Neural progenitor cell (in vitro differentiated cells): Measurements from ENCODE around the gene SENP2. TPM values are rescaled to one million over a fixed set of nuclear protein-coding genes. Genes with fewer than 3 reads are reported as not detected.

Source experiments
- DNase-seq: peaks from one replicate; pipeline ENCODE4 v3.0.0-alpha.2; 2016; ENCODE audit warnings: low spot score
- H2AFZ ChIP-seq: fragments of 200-600 bp; sonication (generic); replicated peaks from 2 replicates; pipeline ENCODE4 v1.6.1; 2016; ENCODE audit warnings: antibody characterized with exemption
- H3F3A ChIP-seq: fragments of 200-600 bp; sonication (generic); 2 replicates; pipeline ENCODE4 v1.6.1; 2016; ENCODE audit warnings: antibody characterized with exemption, low read depth
- H3K27ac ChIP-seq: fragments of 200-600 bp; sonication (generic); 2 replicates; pipeline ENCODE4 v1.5.1; 2016; ENCODE audit warnings: mild to moderate bottlenecking
- H3K27me3 ChIP-seq: fragments of 200-600 bp; sonication (generic); 2 replicates; pipeline ENCODE4 v1.6.1; 2016; ENCODE audit warnings: mild to moderate bottlenecking, moderate library complexity
- H3K36me3 ChIP-seq: fragments of 200-600 bp; sonication (generic); 2 replicates; pipeline ENCODE4 v1.5.1; 2016
- H3K4me1 ChIP-seq: fragments of 200-600 bp; sonication (generic); 2 replicates; pipeline ENCODE4 v1.6.1; 2016; ENCODE audit warnings: mixed run types
- H3K4me2 ChIP-seq: fragments of 200-600 bp; sonication (generic); 2 replicates; pipeline ENCODE4 v1.6.1; 2016
- H3K4me3 ChIP-seq: fragments of 200-600 bp; sonication (generic); 2 replicates; pipeline ENCODE4 v1.5.1; 2016
- H3K79me2 ChIP-seq: fragments of 200-600 bp; sonication (generic); 2 replicates; pipeline ENCODE4 v1.6.1; 2016; ENCODE audit warnings: low read depth
- H3K9ac ChIP-seq: fragments of 200-600 bp; sonication (generic); 2 replicates; pipeline ENCODE4 v1.6.1; 2016
- H3K9me3 ChIP-seq: fragments of 200-600 bp; sonication (generic); 2 replicates; pipeline ENCODE4 v1.5.1; 2016; ENCODE audit warnings: low read depth
- H4K20me1 ChIP-seq: fragments of 200-600 bp; sonication (generic); 2 replicates; pipeline ENCODE4 v1.6.1; 2016; ENCODE audit warnings: low read depth
- H3K27ac Mint-ChIP-seq: 3 replicates; pipeline ENCODE4 v1.8.0; 2021; ENCODE audit warnings: mixed read lengths
- H3K27me3 Mint-ChIP-seq: 2 replicates; pipeline ENCODE4 v1.8.0; 2022; ENCODE audit warnings: low read depth, mild to moderate bottlenecking, inconsistent platforms, moderate library complexity, mixed read lengths; ENCODE audit not compliant: insufficient read depth
- H3K36me3 Mint-ChIP-seq: 3 replicates; pipeline ENCODE4 v1.8.0; 2021; ENCODE audit warnings: mixed read lengths
- H3K4me1 Mint-ChIP-seq: 3 replicates; pipeline ENCODE4 v1.8.0; 2021; ENCODE audit warnings: mixed read lengths
- H3K4me3 Mint-ChIP-seq: 3 replicates; pipeline ENCODE4 v1.8.0; 2021; ENCODE audit warnings: mild to moderate bottlenecking, moderate library complexity, mixed read lengths
- H3K9me3 Mint-ChIP-seq: 3 replicates; pipeline ENCODE4 v1.8.0; 2020; ENCODE audit warnings: mixed read lengths
- EZH2 ChIP-seq: fragments of 200-600 bp; sonication (generic); IDR thresholded peaks from 2 replicates; pipeline ENCODE4 v1.6.1; 2017; ENCODE audit warnings: antibody characterized with exemption, mild to moderate bottlenecking, moderate library complexity
- EZH2phosphoT487 ChIP-seq: fragments of 200-600 bp; sonication (generic); IDR thresholded peaks from 2 replicates; pipeline ENCODE4 v1.6.1; 2017; ENCODE audit warnings: antibody characterized with exemption
- small RNA-seq: library from RNA; depleted of rRNA; stranded (forward); fragments of <200 nt; gene quantifications from one replicate; pipeline ENCODE3, GENCODE V24; 2015
- total RNA-seq: library from RNA; depleted of rRNA; stranded (reverse); fragments of >200 nt; gene quantifications from 2 replicates; pipeline ENCODE4 v1.2.3, GENCODE V29; 2015; ENCODE audit warnings: low replicate concordance
- TF ChIP-seq, protein P1 (sequence below): fragments of 200-600 bp; sonication (generic); IDR thresholded peaks from 2 replicates; pipeline ENCODE4 v1.5.1; 2017; ENCODE audit warnings: antibody characterized with exemption, mild to moderate bottlenecking

Gene SENP2
- total RNA-seq, 1 donor from 2014 or later = 48.4 TPM

DNA sequence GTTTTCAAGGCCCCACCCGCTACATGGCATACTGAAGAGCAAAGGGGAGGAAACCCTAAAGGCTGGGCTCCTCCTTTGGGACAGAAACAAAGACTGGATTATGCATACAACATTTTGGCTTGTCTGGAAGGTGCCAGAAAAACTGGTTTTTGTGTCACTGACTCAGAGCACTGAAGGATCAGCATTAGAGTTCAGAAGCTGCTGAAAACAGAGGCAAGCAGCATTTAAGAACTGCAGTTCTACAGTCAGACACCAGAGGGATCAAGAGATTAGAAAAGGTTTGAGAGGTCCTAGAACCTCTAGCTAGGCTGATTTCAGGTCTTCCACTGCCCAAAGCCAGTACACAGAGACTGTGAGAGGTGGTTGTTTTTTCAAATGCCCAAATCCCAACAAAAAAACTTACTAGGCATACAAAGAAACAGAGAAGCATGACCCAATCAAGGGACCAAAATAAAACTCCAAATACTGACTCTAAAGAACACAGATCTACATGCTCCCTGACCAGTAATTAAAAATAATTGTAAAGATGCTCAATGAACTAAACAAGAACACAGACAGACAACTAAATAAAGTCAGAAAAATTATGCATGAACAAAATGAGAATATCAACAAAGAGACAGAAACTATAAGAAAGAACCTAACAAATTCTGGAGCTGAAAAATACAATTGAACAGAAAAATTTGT is 91.2 kb downstream of the SENP2 start:
- Histone ChIP-seq H3F3A (peaks cover 39% of the 10 kb centered on the region), H3K36me3 (peaks cover 22% of the 10 kb centered on the region), H3K27ac (no peak overlapping the region), H3K9me3 (no peaks in the 10 kb centered on the region), H3K27me3 (no peaks in the 10 kb centered on the region), H3K79me2 (peaks cover 69% of the 10 kb centered on the region), H3K4me1 (no peaks in the 10 kb centered on the region), H2AFZ (no peak overlapping the region), H3K9ac (no peak overlapping the region), H3K4me2 (no peak overlapping the region), H3K4me3 (no peak overlapping the region), H4K20me1 (peaks cover 27% of the 10 kb centered on the region)
- Mint-ChIP-seq H3K36me3 (peaks cover 69% of the 10 kb centered on the region), H3K9me3 (peaks cover 9% of the 10 kb centered on the region), H3K27ac (no peak overlapping the region), H3K27me3 (no peaks in the 10 kb centered on the region), H3K4me3 (no peak overlapping the region), H3K4me1 (no peaks in the 10 kb centered on the region)
- TF ChIP-seq, protein P1, sequence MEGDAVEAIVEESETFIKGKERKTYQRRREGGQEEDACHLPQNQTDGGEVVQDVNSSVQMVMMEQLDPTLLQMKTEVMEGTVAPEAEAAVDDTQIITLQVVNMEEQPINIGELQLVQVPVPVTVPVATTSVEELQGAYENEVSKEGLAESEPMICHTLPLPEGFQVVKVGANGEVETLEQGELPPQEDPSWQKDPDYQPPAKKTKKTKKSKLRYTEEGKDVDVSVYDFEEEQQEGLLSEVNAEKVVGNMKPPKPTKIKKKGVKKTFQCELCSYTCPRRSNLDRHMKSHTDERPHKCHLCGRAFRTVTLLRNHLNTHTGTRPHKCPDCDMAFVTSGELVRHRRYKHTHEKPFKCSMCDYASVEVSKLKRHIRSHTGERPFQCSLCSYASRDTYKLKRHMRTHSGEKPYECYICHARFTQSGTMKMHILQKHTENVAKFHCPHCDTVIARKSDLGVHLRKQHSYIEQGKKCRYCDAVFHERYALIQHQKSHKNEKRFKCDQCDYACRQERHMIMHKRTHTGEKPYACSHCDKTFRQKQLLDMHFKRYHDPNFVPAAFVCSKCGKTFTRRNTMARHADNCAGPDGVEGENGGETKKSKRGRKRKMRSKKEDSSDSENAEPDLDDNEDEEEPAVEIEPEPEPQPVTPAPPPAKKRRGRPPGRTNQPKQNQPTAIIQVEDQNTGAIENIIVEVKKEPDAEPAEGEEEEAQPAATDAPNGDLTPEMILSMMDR = peak; percentile 69
- TF ChIP-seq EZH2 = no peak
- TF ChIP-seq EZH2phosphoT487 = no peak
- peak; percentile 73 for DNase-seq

DNA sequence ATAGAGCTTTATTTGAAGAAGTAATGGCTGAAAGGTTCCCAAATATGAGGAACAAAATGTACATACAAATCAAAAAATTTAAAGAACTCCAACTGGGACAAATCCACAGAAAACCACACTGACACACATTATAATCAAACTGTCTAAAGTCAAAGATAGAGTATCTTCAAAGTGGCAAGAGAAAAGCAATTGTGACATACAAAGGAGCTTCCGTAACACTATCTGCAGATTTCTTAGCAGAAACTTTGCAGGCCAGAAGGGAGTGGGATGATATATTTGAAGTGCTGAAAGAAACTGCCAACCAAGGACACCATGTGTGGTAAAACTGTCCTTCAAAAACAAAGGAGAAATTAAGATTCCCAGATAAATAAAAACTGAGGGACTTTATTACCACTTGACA is 91.9 kb downstream of the SENP2 start:
- DNase-seq = no peak
- no peaks in the 10 kb centered on the region for H3K9me3 ChIP-seq
- Mint-ChIP-seq H3K27me3 (no peaks in the 10 kb centered on the region), H3K4me1 (no peaks in the 10 kb centered on the region), H3K36me3 (peaks cover 71% of the 10 kb centered on the region), H3K9me3 (peaks cover 13% of the 10 kb centered on the region), H3K27ac (no peak overlapping the region), H3K4me3 (no peak overlapping the region)
- no peak overlapping the region for H3K27ac ChIP-seq
- no peak overlapping the region for H3K4me2 ChIP-seq
- no peaks in the 10 kb centered on the region for H3K4me1 ChIP-seq
- peaks cover 21% of the 10 kb centered on the region for H3K36me3 ChIP-seq
- no peaks in the 10 kb centered on the region for H3K27me3 ChIP-seq
- TF ChIP-seq, protein P1 = no peak
- TF ChIP-seq EZH2phosphoT487 = no peak
- H3K4me3 ChIP-seq = no peak overlapping the region
- H3F3A ChIP-seq = peaks cover 39% of the 10 kb centered on the region
- H3K9ac ChIP-seq = no peak overlapping the region
- H3K79me2 ChIP-seq = peaks cover 73% of the 10 kb centered on the region
- peaks cover 27% of the 10 kb centered on the region for H4K20me1 ChIP-seq
- no peak overlapping the region for H2AFZ ChIP-seq

DNA sequence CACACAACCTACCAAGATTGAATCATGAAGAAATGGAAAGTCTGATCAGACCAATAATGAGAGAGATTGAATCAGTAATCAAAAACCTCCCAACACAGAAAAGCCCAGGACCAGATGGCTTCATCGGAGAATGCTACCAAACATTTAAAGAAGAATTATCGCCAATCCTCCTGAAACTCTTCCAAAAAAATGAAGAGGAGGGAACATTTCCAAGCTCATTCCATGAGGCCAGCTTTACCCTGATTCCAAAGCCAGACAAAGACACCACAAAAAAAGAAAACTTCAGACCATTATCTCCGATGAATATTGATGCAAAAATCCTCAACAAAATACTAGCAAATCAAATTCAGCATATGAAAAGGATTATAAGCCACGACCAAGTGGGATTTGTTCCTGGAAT is 94.1 kb downstream of the SENP2 start:
- no peaks in the 10 kb centered on the region for H3K4me1 ChIP-seq
- H4K20me1 ChIP-seq = peaks cover 27% of the 10 kb centered on the region
- no peak overlapping the region for H3K4me2 ChIP-seq
- Mint-ChIP-seq H3K4me1 (no peaks in the 10 kb centered on the region), H3K27ac (no peak overlapping the region), H3K27me3 (no peaks in the 10 kb centered on the region), H3K9me3 (peaks cover 13% of the 10 kb centered on the region), H3K36me3 (peaks cover 70% of the 10 kb centered on the region), H3K4me3 (no peak overlapping the region)
- H2AFZ ChIP-seq = no peak overlapping the region
- no peak overlapping the region for H3K4me3 ChIP-seq
- H3F3A ChIP-seq = peaks cover 39% of the 10 kb centered on the region
- no peak for DNase-seq
- peaks cover 74% of the 10 kb centered on the region for H3K79me2 ChIP-seq
- H3K36me3 ChIP-seq = peaks cover 15% of the 10 kb centered on the region
- no peaks in the 10 kb centered on the region for H3K9me3 ChIP-seq
- H3K9ac ChIP-seq = no peak overlapping the region
- TF ChIP-seq EZH2 (no peak), EZH2phosphoT487 (no peak)
- TF ChIP-seq, protein P1 = no peak
- H3K27me3 ChIP-seq = no peaks in the 10 kb centered on the region
- no peak overlapping the region for H3K27ac ChIP-seq

Small RNAs within 50 kb of the gene (small RNA-seq; reads per million reads assigned to genes)
- gene AC133473.1 = not detected

Other genes starting within 250 kb of the SENP2 start
- 23.3 and 34.6 TPM in 2 replicates for gene MAP3K13, start 223.2 kb upstream of the SENP2 start, total RNA-seq
- 10.6 and 11.8 TPM in 2 replicates for gene TMEM41A, start 87.3 kb upstream of the SENP2 start, total RNA-seq
- gene LIPH, start 33.7 kb upstream of the SENP2 start, total RNA-seq = 0.03 TPM in 1 of 2 replicates, not detected in the other
- 147 and 152 TPM in 2 replicates for gene IGF2BP2, start 238.7 kb downstream of the SENP2 start, total RNA-seq